Left lung (tissue), 10 donors: Measurements from ENCODE around the gene ZNRF2. TPM values are rescaled to one million over a fixed set of nuclear protein-coding genes. Genes with fewer than 3 reads are reported as not detected.

ENCODE experiments used
- ATAC-seq: fragments of 200-7000 bp; cut with Tn5 transposase; one replicate; pipeline ENCODE4 v1.9.1; 2020; ENCODE audit warnings: moderate library complexity
- DNase-seq, 4 donors: peaks; one replicate each; pipeline ENCODE4 v3.0.0-alpha.2; 2013 to 2020
- H3K27ac ChIP-seq, 2 donors: fragments of 200-600 bp; sonication (generic) in 1 of 2; one replicate each; pipeline versions ENCODE4 v1.5.0 to v1.8.0; 2020 to 2021
- H3K27me3 ChIP-seq, 2 donors: fragments of 200-600 bp; sonication (generic) in 1 of 2; one replicate each; pipeline versions ENCODE4 v1.5.0 to v1.8.0; 2020 to 2021
- H3K36me3 ChIP-seq, 2 donors: fragments of 200-600 bp; sonication (generic) in 1 of 2; one replicate each; pipeline versions ENCODE4 v1.5.0 to v1.8.0; 2020 to 2021
- H3K4me1 ChIP-seq, 2 donors: fragments of 200-600 bp; one replicate each; pipeline ENCODE4 v1.8.0; 2021
- H3K4me3 ChIP-seq, 2 donors: fragments of 200-600 bp; sonication (generic) in 1 of 2; one replicate each; pipeline versions ENCODE4 v1.5.0 to v1.8.0; 2020 to 2021; ENCODE audit warnings: mild to moderate bottlenecking in 1 of 2
- H3K9me3 ChIP-seq, 2 donors: fragments of 200-600 bp; sonication (generic) in 1 of 2; one replicate each; pipeline versions ENCODE4 v1.5.0 to v1.8.0; 2020 to 2021
- CTCF ChIP-seq, 2 donors: fragments of 200-600 bp; sonication (generic) in 1 of 2; IDR thresholded peaks; one replicate each; pipeline versions ENCODE4 v1.5.0 to v1.8.0; 2021; ENCODE audit warnings: antibody characterized with exemption in 2 of 2
- intact Hi-C, 2 donors: fragments of 100-400 bp; cut with DNase I; formaldehyde crosslinking; loops; one replicate each; pipeline versions ENCODE4 v1.11.2 to v1.14.2; 2022
- polyA plus RNA-seq, 6 donors: library from polyadenylated mRNA; unstranded; fragments of 120-200 nt; gene quantifications; one replicate each; pipeline ENCODE4 v1.2.1, GENCODE V29; 2013; ENCODE audit not compliant: insufficient read length in 6 of 6
- total RNA-seq, 2 donors: library from RNA; stranded (reverse); fragmentation: NEBNext Ultra II Directional; extraction: Animal tissue kit (Norgen Biotek cat#: 25700); gene quantifications; one replicate each; pipeline ENCODE4 v1.2.1, GENCODE V29; 2021
- donor health status: DM: no; HTN: yes; CAD: no.
- donor health status: DM: no; HTN: no; CAD: no.

The ZNRF2 gene
- total and polyA plus RNA-seq, 8 donors: 10.9 to 19.5 (median 12.4) TPM

- intact Hi-C loops: no loop called here
- peaks cover 0 to 7% of the 10 kb centered on the region in 2 donors for H3K36me3 ChIP-seq
- peaks cover 7 to 41% of the 10 kb centered on the region in 2 donors for H3K4me1 ChIP-seq
- H3K4me3 ChIP-seq: no peak overlapping the region
- ATAC-seq (peak; percentile 76), DNase-seq (no peak)
- no peaks in the 10 kb centered on the region for H3K27me3 ChIP-seq
- H3K27ac ChIP-seq: peak overlapping the region; percentile 65 to 72
- no peaks in the 10 kb centered on the region for H3K9me3 ChIP-seq
- TF ChIP-seq CTCF (IDR thresholded peaks at IDR 0.05): no peak
Measured at GRCh38 chr7:30322271-30323005, 38.0 kb downstream of the ZNRF2 start.

GRCh38 chr7:30323006-30323355 is 38.6 kb downstream of the ZNRF2 start:
- ATAC-seq (no peak), DNase-seq (no peak)
- Histone ChIP-seq H3K4me1 (peaks cover 7 to 39% of the 10 kb centered on the region in 2 donors), H3K36me3 (peaks cover 0 to 7% of the 10 kb centered on the region in 2 donors), H3K9me3 (no peaks in the 10 kb centered on the region), H3K4me3 (no peak overlapping the region), H3K27me3 (no peaks in the 10 kb centered on the region), H3K27ac (peak overlapping the region in 1 of 2 donors; percentile 72)
- TF ChIP-seq CTCF (IDR thresholded peaks at IDR 0.05): no peak
- intact Hi-C loops: no loop called here

- Histone ChIP-seq H3K27ac (no peak overlapping the region), H3K4me1 (peaks cover 0 to 30% of the 10 kb centered on the region in 2 donors), H3K9me3 (no peaks in the 10 kb centered on the region), H3K36me3 (peaks cover 0 to 7% of the 10 kb centered on the region in 2 donors), H3K4me3 (no peak overlapping the region), H3K27me3 (no peaks in the 10 kb centered on the region)
- intact Hi-C loops: no loop called here
- DNase-seq (no peak), ATAC-seq (peak; percentile 24)
- no peak for TF ChIP-seq CTCF (IDR thresholded peaks at IDR 0.05)
Measured at GRCh38 chr7:30327813-30328212, 43.4 kb downstream of the ZNRF2 start.

- intact Hi-C loops: no loop called here
- no peak overlapping the region for H3K27ac ChIP-seq
Measured at GRCh38 chr7:30328381-30328780, 44.0 kb downstream of the ZNRF2 start.

More at GRCh38 chr7:30328381-30328780, 44.0 kb downstream of the ZNRF2 start:
- Histone ChIP-seq H3K9me3 (no peaks in the 10 kb centered on the region), H3K27me3 (no peaks in the 10 kb centered on the region), H3K36me3 (peaks cover 0 to 7% of the 10 kb centered on the region in 2 donors), H3K4me3 (no peak overlapping the region), H3K4me1 (peaks cover 0 to 25% of the 10 kb centered on the region in 2 donors)
- DNase-seq (no peak), ATAC-seq (no peak)
- TF ChIP-seq CTCF (IDR thresholded peaks at IDR 0.05): no peak
